ENCODE results near the gene USP35.

- TF ChIP-seq CTCF (IDR thresholded peaks at IDR 0.05) (no peak), POLR2A (IDR thresholded peaks at IDR 0.05) (no peak)
These were observed 22.8 kb downstream of the USP35 start for GRCh38 chr11:78211565-78211964.
